GM18520 (cell line): Measurements from ENCODE around the gene PER1.

Experiments
- ATAC-seq: cut with Tn5 transposase; IDR thresholded peaks from one replicate; pipeline ENCODE4 v1.9.1; 2021; ENCODE audit not compliant: unreplicated experiment

The PER1 gene

GRCh38 chr17:8103549-8103948, 48.7 kb downstream of the PER1 start:
- no peak for ATAC-seq

GRCh38 chr17:8101721-8102120, 50.5 kb downstream of the PER1 start:
- no peak for ATAC-seq

GRCh38 chr17:8100763-8101162, 51.4 kb downstream of the PER1 start:
- ATAC-seq: no peak

- no peak for ATAC-seq
These were observed 52.1 kb downstream of the PER1 start for GRCh38 chr17:8100111-8100510.

- ATAC-seq: no peak
These were observed 55.7 kb downstream of the PER1 start for GRCh38 chr17:8096541-8096940.

GRCh38 chr17:8095361-8095760, 56.8 kb downstream of the PER1 start:
- no peak for ATAC-seq

GRCh38 chr17:8091033-8091687, 61.0 kb downstream of the PER1 start:
- peak; percentile 76 for ATAC-seq
